GM21423 (cell line): ENCODE measurements around the gene CUBN.
A peak's percentile ranks its signal among the peaks of the same experiment; 100 is the strongest.
"Not testable (repeated sequence)": the region's sequence is repeated elsewhere in the genome, so short reads cannot be mapped to it uniquely, and the experiment has no call there.

Experiments used
- ATAC-seq: cut with Tn5 transposase; IDR thresholded peaks from one replicate; pipeline ENCODE4 v1.9.1; 2021; ENCODE audit warnings: mild to moderate bottlenecking, moderate library complexity; ENCODE audit not compliant: unreplicated experiment

The CUBN gene

DNA sequence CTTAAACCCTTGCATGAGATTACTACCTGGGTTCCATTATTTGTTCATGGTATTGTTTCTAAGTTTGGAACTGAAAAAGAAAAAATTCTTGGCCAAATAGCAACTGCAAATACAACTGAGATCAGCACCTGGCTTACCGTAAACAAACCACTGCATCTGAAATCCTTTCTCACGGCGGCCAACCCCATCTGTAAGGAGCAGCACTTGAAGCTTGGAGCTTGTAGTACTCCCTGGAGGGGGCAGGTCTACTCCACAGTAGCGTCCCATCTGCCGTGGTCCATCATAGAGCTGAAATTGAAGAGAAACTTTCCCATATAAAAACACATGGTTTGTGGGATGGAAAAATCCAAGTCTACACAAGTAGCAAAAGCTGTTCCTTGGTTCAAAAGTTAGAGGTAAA lies 109.9 kb downstream of the CUBN start:
- no peak for ATAC-seq

GRCh38 chr10:17013131-17013983 lies 116.3 kb downstream of the CUBN start:
- not testable (repeated sequence) for ATAC-seq

GRCh38 chr10:17012731-17013130 lies 116.9 kb downstream of the CUBN start:
- not testable (repeated sequence) for ATAC-seq

GRCh38 chr10:17010363-17011145 lies 119.1 kb downstream of the CUBN start:
- ATAC-seq, result no peak

- ATAC-seq, result no peak
Measured at GRCh38 chr10:17009212-17009700, 120.4 kb downstream of the CUBN start.

- no peak for ATAC-seq
Measured at GRCh38 chr10:17007418-17007770, 122.2 kb downstream of the CUBN start.

GRCh38 chr10:17006631-17007417 lies 122.8 kb downstream of the CUBN start:
- ATAC-seq, result no peak

GRCh38 chr10:17005621-17006566 lies 123.7 kb downstream of the CUBN start:
- ATAC-seq, result no peak

- ATAC-seq, result no peak
Measured at GRCh38 chr10:17004801-17005380, 124.7 kb downstream of the CUBN start.

- ATAC-seq, result no peak
Measured at GRCh38 chr10:17003651-17004286, 125.8 kb downstream of the CUBN start.

DNA sequence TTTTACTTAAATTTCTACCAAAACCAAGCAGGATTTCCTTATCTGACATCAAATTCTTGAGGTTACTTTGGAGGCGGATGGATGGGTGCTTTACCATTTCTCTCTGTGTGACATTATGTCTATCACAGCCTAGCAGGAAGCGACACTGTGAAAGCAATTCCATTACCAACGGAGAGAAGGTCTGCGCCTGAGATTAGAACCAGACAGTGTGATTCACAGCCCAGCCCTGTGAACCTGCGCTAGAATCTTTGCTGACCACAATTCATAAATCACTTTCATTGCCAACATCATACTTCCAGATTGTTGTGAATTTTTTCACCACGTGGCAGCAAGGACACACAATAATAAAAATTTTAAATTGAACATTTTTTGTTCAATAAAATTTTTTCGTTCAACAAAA lies 126.5 kb downstream of the CUBN start:
- ATAC-seq, result no peak

- ATAC-seq, result peak; percentile 61
Measured at GRCh38 chr10:17001961-17002749, 127.5 kb downstream of the CUBN start.

- ATAC-seq, result no peak
Measured at GRCh38 chr10:17001297-17001744, 128.3 kb downstream of the CUBN start.

DNA sequence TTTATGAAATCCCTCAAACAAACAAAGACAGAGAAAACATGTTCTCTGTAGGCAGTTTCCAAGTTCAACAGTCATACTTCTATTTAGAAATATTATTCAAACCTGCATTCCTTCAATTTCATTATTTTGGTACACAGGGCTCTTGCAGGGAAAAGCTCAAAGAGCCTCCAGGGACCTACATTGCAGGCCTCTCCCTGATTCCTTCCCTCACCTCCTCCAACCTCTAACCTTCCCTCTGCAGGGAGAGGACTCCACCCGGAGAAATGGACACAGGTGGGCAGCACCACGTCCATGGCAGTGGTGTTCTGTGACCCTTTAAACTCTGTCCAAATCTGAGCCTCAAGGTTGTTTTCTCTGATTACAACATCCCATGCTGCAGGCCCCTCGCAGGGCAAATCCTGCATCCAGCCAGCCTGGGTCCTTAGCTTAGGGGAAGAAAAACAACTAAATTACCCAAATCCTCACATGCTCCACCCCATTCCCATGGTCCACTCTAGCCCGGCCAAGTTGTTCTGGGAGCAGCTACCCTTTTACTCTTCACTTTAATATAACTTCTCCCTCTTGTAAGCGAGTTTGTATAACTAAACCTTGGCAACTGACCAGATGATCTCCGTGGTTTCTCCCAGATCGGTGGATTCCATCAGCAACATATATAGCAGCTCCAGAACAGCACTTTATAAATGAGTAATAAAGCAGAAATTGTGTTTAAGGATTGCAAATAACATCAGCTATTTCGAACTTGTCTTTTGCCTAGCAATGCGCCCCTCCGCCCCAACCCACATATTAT lies 129.8 kb downstream of the CUBN start:
- ATAC-seq, result no peak

- ATAC-seq, result no peak
Measured at GRCh38 chr10:16996530-16996964, 133.1 kb downstream of the CUBN start.

DNA sequence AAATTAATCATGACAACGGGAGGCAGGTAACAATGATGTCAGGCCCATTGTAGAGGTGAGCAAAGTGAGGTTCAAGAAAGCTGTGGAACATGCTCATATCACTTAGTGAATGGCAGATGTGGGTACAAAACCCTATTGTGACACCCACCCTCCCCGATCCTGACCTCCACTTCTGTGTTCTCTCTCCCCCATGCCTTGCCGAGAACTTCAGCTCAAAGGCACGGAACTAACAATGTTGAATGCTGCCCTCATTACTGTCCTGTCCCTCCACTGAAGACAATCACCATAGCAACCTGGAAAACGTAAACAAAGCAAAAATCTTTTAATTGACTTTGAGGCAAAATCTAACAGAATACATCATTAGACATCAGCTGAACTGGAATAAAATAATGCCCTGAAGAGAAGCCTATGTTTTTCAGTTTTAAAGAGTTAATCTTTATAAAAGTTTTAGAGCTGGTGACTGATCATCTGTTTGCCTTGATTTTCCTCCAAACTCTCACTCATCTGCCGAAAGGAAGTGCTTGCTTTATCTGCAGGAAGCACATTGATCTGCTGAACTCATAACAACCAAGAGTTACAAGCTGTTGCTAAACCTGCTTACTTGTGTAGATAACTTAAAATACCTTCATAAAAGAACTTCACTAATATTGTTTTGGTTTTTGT lies 133.6 kb downstream of the CUBN start:
- ATAC-seq, result no peak

GRCh38 chr10:16993186-16993585 lies 136.4 kb downstream of the CUBN start:
- no peak for ATAC-seq
